ENCODE results near the gene RPTOR. TPM values are rescaled to one million over a fixed set of nuclear protein-coding genes. Genes with fewer than 3 reads are reported as not detected.

The RPTOR gene
- total and polyA plus RNA-seq, 2 experiments from 2014 or later = 13.2 to 37.9 TPM

DNA sequence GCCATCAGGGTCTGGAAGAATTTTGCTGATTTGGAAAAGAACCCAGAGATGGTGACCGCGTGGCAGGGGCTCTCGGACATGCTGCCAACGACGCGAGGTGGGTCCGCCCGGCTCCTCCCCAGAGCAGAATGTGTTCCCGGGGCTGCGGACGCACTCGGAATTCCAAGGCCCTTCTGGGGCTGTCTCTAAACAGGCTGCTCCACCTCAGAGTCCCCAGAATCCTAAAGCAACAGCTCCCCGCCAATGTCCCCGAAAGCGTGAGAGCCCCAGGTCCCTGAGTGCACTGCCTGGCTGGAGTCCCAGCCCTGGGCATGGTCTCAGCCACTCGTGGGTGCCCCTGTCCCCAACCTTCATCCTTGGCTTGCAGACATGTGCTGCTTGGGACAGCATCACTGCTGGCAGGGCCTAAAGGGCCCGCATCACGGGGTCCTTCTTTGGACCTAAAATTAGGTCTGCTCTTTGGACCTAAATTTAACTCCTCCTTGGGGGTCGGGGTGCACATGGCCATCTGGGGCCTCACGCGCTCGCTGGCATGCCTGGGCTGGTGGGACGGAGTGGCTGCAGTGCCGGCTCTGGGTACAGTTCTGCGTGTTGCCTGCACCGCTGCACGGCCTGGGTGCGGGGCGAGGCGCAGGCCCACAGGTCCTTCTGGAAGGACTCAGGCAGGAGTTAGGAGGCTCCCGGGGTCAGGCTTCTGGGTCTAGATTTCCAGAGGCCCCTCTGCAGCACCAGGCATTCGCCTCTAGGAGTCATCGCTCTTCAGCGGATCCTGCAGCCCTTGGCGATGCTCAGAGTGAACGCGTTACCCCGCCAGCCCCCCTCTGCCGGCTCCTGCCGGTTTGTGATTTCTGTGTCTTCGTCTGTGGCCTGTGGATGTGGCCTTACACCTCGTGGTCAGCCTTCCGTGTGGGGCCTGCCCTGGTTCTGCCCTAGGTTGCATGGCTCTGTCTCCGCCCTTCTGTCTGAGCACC lies 405.1 kb downstream of the RPTOR start:
- Histone ChIP-seq H3K4me1 (ENCODE audit: low read depth) (no peaks in the 10 kb centered on the region), H3K36me3 (peaks cover 6% of the 10 kb centered on the region), H3K27ac (no peak overlapping the region), H3K27me3 (no peaks in the 10 kb centered on the region), H3K4me3 (no peak overlapping the region), H3K9me3 (ENCODE audit: low read depth) (no peaks in the 10 kb centered on the region)
- DNase-seq (ENCODE audit: low read depth in 1 of 2, low spot score in 1 of 2) = no peak
- TF ChIP-seq CTCF (IDR thresholded peaks at IDR 0.05; ENCODE audit: low read depth, low read length) = no peak

- TF ChIP-seq CTCF (IDR thresholded peaks at IDR 0.05; ENCODE audit: low read depth, low read length) = no peak
These were observed 406.0 kb downstream of the RPTOR start for GRCh38 chr17:80950466-80951120.

GRCh38 chr17:80951121-80952090 lies 406.8 kb downstream of the RPTOR start:
- Histone ChIP-seq H3K9me3 (ENCODE audit: low read depth) (no peaks in the 10 kb centered on the region), H3K27ac (no peak overlapping the region), H3K36me3 (peaks cover 4% of the 10 kb centered on the region), H3K4me3 (no peak overlapping the region), H3K27me3 (no peaks in the 10 kb centered on the region), H3K4me1 (ENCODE audit: low read depth) (no peaks in the 10 kb centered on the region)
- no peak for TF ChIP-seq CTCF (IDR thresholded peaks at IDR 0.05; ENCODE audit: low read depth, low read length)
- no peak for DNase-seq (ENCODE audit: low read depth in 1 of 2, low spot score in 1 of 2)

More at GRCh38 chr17:80950466-80951120, 406.0 kb downstream of the RPTOR start:
- no peak for DNase-seq (ENCODE audit: low read depth in 1 of 2, low spot score in 1 of 2)
- H3K27ac ChIP-seq = no peak overlapping the region
- no peak overlapping the region for H3K4me3 ChIP-seq
- no peaks in the 10 kb centered on the region for H3K4me1 ChIP-seq (ENCODE audit: low read depth)
- no peaks in the 10 kb centered on the region for H3K9me3 ChIP-seq (ENCODE audit: low read depth)
- peaks cover 6% of the 10 kb centered on the region for H3K36me3 ChIP-seq
- H3K27me3 ChIP-seq = no peaks in the 10 kb centered on the region

DNA sequence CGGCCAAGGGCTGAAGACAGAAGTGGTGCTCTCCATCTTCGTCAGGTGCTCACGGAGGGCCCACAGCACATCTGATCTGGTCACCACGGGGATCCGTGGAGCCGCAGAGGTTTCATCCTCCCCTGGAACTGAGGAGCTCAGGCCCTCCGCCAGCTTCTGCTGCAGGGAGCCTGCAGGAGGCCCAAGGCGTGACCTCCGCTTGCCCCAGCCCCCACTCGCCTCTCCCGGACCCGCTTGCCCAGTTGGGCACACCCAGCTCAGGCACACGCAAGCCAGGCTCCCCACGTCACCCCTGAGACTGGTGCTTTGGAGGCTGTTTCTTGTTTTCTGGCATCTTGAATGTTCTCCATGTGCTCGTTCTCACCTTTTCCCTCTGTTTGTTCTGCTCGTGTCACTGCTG lies 407.7 kb downstream of the RPTOR start:
- peaks cover 3% of the 10 kb centered on the region for H3K36me3 ChIP-seq
- no peak overlapping the region for H3K4me3 ChIP-seq
- no peak overlapping the region for H3K27ac ChIP-seq
- H3K9me3 ChIP-seq (ENCODE audit: low read depth) = no peaks in the 10 kb centered on the region
- no peaks in the 10 kb centered on the region for H3K4me1 ChIP-seq (ENCODE audit: low read depth)
- H3K27me3 ChIP-seq = no peaks in the 10 kb centered on the region
- TF ChIP-seq CTCF (IDR thresholded peaks at IDR 0.05; ENCODE audit: low read depth, low read length) = no peak
- DNase-seq (ENCODE audit: low read depth in 1 of 2, low spot score in 1 of 2) = no peak

All from cardiac muscle cell (in vitro differentiated cells and primary cell).